MG63 (cell line): ENCODE measurements around the gene GPX6. TPM values are rescaled to one million over a fixed set of nuclear protein-coding genes. Genes with fewer than 3 reads are reported as not detected.

Source experiments
- total RNA-seq: library from RNA; depleted of rRNA; stranded (reverse); fragments of >200 nt; shearing (Covaris generic); gene quantifications from 2 replicates; pipeline ENCODE4 v1.2.3, GENCODE V29; 2014; ENCODE audit warnings: low replicate concordance; rRNA removed

The GPX6 gene
- total RNA-seq, 1 experiment from 2014 or later = not detected

Other genes starting within 250 kb of the GPX6 start
- gene ZSCAN26, start 248.7 kb downstream of the GPX6 start, total RNA-seq = 9.2 and 20.0 TPM in 2 replicates
- 4.6 and 9.3 TPM in 2 replicates for gene PGBD1, start 234.2 kb downstream of the GPX6 start, total RNA-seq
- gene ZSCAN31, start 179.6 kb downstream of the GPX6 start, total RNA-seq = 26.2 and 34.9 TPM in 2 replicates
- 0.39 and 1.5 TPM in 2 replicates for gene ZKSCAN3, start 165.8 kb downstream of the GPX6 start, total RNA-seq
- 0.64 and 0.95 TPM in 2 replicates for gene ZSCAN12, start 116.0 kb downstream of the GPX6 start, total RNA-seq
- gene ZSCAN23, start 72.3 kb downstream of the GPX6 start, total RNA-seq = 0.59 and 2.0 TPM in 2 replicates
- not detected in 2 replicates for gene GPX5, start 10.1 kb upstream of the GPX6 start, total RNA-seq